Endothelial cell of umbilical vein (primary cell): ENCODE results near the gene ERP29.

Source experiments
- EZH2 ChIP-seq: IDR thresholded peaks from 2 replicates; pipeline ENCODE4 v1.6.1; 2012; ENCODE audit warnings: borderline replicate concordance, low read depth, mild to moderate bottlenecking, moderate library complexity, low read length, inconsistent platforms; ENCODE audit not compliant: severe bottlenecking
- GATA2 ChIP-seq: IDR thresholded peaks from 2 replicates; pipeline ENCODE4 v1.7.0; 2011; ENCODE audit warnings: low read depth, mild to moderate bottlenecking, moderate library complexity, mixed read lengths, low read length; ENCODE audit not compliant: insufficient read length, insufficient read depth
- JUN ChIP-seq: IDR thresholded peaks from 2 replicates; pipeline ENCODE4 v1.6.1; 2011; ENCODE audit warnings: borderline replicate concordance, low read depth; ENCODE audit not compliant: insufficient read length, insufficient read depth
- POLR2A ChIP-seq: IDR thresholded peaks from 2 replicates; pipeline ENCODE4 v1.6.1; 2012; ENCODE audit warnings: low read depth, mild to moderate bottlenecking, control low read depth, low read length
- POLR2AphosphoS5 ChIP-seq: IDR thresholded peaks from 2 replicates; pipeline ENCODE4 v1.6.1; 2012; ENCODE audit warnings: low read depth, mild to moderate bottlenecking, control low read depth, low read length, moderate library complexity; ENCODE audit not compliant: insufficient read depth
- TF ChIP-seq, protein P1 (sequence below), 2 donors: IDR thresholded peaks; 1 replicate in 1 of 2; 2 replicates in 1 of 2; pipeline ENCODE4 v1.5.1; 2011; ENCODE audit warnings: low read length in 2 of 2, mild to moderate bottlenecking in 2 of 2, moderate library complexity in 2 of 2, control low read depth in 1 of 2, inconsistent platforms in 1 of 2, low read depth in 1 of 2; ENCODE audit not compliant: insufficient read depth in 1 of 2; ENCODE audit errors: extremely low read depth in 1 of 2

- TF ChIP-seq, protein P1, sequence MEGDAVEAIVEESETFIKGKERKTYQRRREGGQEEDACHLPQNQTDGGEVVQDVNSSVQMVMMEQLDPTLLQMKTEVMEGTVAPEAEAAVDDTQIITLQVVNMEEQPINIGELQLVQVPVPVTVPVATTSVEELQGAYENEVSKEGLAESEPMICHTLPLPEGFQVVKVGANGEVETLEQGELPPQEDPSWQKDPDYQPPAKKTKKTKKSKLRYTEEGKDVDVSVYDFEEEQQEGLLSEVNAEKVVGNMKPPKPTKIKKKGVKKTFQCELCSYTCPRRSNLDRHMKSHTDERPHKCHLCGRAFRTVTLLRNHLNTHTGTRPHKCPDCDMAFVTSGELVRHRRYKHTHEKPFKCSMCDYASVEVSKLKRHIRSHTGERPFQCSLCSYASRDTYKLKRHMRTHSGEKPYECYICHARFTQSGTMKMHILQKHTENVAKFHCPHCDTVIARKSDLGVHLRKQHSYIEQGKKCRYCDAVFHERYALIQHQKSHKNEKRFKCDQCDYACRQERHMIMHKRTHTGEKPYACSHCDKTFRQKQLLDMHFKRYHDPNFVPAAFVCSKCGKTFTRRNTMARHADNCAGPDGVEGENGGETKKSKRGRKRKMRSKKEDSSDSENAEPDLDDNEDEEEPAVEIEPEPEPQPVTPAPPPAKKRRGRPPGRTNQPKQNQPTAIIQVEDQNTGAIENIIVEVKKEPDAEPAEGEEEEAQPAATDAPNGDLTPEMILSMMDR (IDR thresholded peaks at IDR 0.05; ENCODE audit: extremely low read depth in 1 of 2, insufficient read depth in 1 of 2, low read depth in 1 of 2, low read length in 2 of 2) = no peak
- no peak for TF ChIP-seq POLR2A
- no peak for TF ChIP-seq EZH2
- no peak for TF ChIP-seq JUN
- no peak for TF ChIP-seq GATA2
- TF ChIP-seq POLR2AphosphoS5 = no peak
Measured at GRCh38 chr12:112032292-112032691, 19.1 kb downstream of the ERP29 start.
